CD4-positive, alpha-beta T cell treated with Interleukin-21 for 1 hour (primary cell): ENCODE results near the gene CDH18.

Experiments used
- DNase-seq: peaks from one replicate; pipeline ENCODE4 v3.0.0-alpha.2; 2020

Gene CDH18

GRCh38 chr5:19555876-19556275 lies 432.1 kb downstream of the CDH18 start:
- DNase-seq: no peak

- DNase-seq: no peak
Observed at GRCh38 chr5:19555436-19555835, 432.6 kb downstream of the CDH18 start.

- no peak for DNase-seq
Observed at GRCh38 chr5:19554524-19554923, 433.5 kb downstream of the CDH18 start.

GRCh38 chr5:19547640-19548039 lies 440.4 kb downstream of the CDH18 start:
- no peak for DNase-seq

GRCh38 chr5:19546521-19546920 lies 441.5 kb downstream of the CDH18 start:
- DNase-seq: no peak

- no peak for DNase-seq
Observed at GRCh38 chr5:19538607-19539006, 449.4 kb downstream of the CDH18 start.

GRCh38 chr5:19536387-19536786 lies 451.6 kb downstream of the CDH18 start:
- DNase-seq: no peak

- DNase-seq: no peak
Observed at GRCh38 chr5:19534751-19535150, 453.2 kb downstream of the CDH18 start.

- no peak for DNase-seq
Observed at GRCh38 chr5:19532936-19533335, 455.1 kb downstream of the CDH18 start.

- DNase-seq: no peak
Observed at GRCh38 chr5:19531374-19531952, 456.5 kb downstream of the CDH18 start.

GRCh38 chr5:19519448-19519847 lies 468.6 kb downstream of the CDH18 start:
- no peak for DNase-seq

- DNase-seq: no peak
Observed at GRCh38 chr5:19498852-19499251, 489.1 kb downstream of the CDH18 start.

- DNase-seq: no peak
Observed at GRCh38 chr5:19497229-19497815, 490.7 kb downstream of the CDH18 start.

GRCh38 chr5:19496056-19496455 lies 491.9 kb downstream of the CDH18 start:
- DNase-seq: no peak

- no peak for DNase-seq
Observed at GRCh38 chr5:19492861-19493260, 495.1 kb downstream of the CDH18 start.

GRCh38 chr5:19488786-19489185 lies 499.2 kb downstream of the CDH18 start:
- DNase-seq: no peak

GRCh38 chr5:19487480-19487879 lies 500.5 kb downstream of the CDH18 start:
- DNase-seq: no peak

GRCh38 chr5:19479562-19479961 lies 508.4 kb downstream of the CDH18 start:
- DNase-seq: no peak

GRCh38 chr5:19462019-19462418 lies 526.0 kb downstream of the CDH18 start:
- DNase-seq: no peak

- no peak for DNase-seq
Observed at GRCh38 chr5:19424506-19424905, 563.5 kb downstream of the CDH18 start.
